Stimulated activated CD4-positive, alpha-beta T cell treated with anti-CD3 and anti-CD28 coated beads, Interleukin-1b, Interleukin-23, amount 100 ng/mL, for 48 hours (primary cell): ENCODE data around the gene KLHL35.
"Not testable (repeated sequence)": the region's sequence is repeated elsewhere in the genome, so short reads cannot be mapped to it uniquely, and the experiment has no call there.

Source experiments
- DNase-seq: peaks from one replicate; pipeline ENCODE4 v3.0.0-alpha.2; 2020

Gene KLHL35

GRCh38 chr11:75387736-75388294, 45.2 kb downstream of the KLHL35 start:
- DNase-seq: no peak

- no peak for DNase-seq
These were observed 45.9 kb downstream of the KLHL35 start for GRCh38 chr11:75386942-75387630.

- peak; percentile 66 for DNase-seq
These were observed 48.4 kb downstream of the KLHL35 start for GRCh38 chr11:75384438-75385080.

- DNase-seq: no peak
These were observed 49.8 kb downstream of the KLHL35 start for GRCh38 chr11:75383246-75383645.

GRCh38 chr11:75380716-75381420, 52.1 kb downstream of the KLHL35 start:
- DNase-seq: no peak

GRCh38 chr11:75380245-75380644, 52.8 kb downstream of the KLHL35 start:
- no peak for DNase-seq

GRCh38 chr11:75378776-75379175, 54.2 kb downstream of the KLHL35 start:
- DNase-seq: not testable (repeated sequence)

- no peak for DNase-seq
These were observed 56.8 kb downstream of the KLHL35 start for GRCh38 chr11:75376175-75376574.

- no peak for DNase-seq
These were observed 57.4 kb downstream of the KLHL35 start for GRCh38 chr11:75375626-75376025.

- no peak for DNase-seq
These were observed 58.4 kb downstream of the KLHL35 start for GRCh38 chr11:75374646-75375045.

GRCh38 chr11:75373201-75373600, 59.8 kb downstream of the KLHL35 start:
- DNase-seq: no peak
